ENCODE data around the gene MSN. TPM values are rescaled to one million over a fixed set of nuclear protein-coding genes. Genes with fewer than 3 reads are reported as not detected.

Gene MSN
- total RNA-seq, 1 donor from 2014 or later: 57.9 TPM

GRCh38 chrX:65741823-65742222 is 74.4 kb downstream of the MSN start:
- H3K4me1 ChIP-seq (ENCODE audit: control insufficient read depth in 3 of 3, insufficient read depth in 3 of 3, low read length in 3 of 3): no peaks in the 10 kb centered on the region
- no peak overlapping the region for H3K9ac ChIP-seq (ENCODE audit: low read depth in 1 of 3, low read length in 3 of 3)
- H3K36me3 ChIP-seq (ENCODE audit: control insufficient read depth in 3 of 3, insufficient read depth in 3 of 3, low read length in 3 of 3): peaks cover 27 to 38% (median 35%) of the 10 kb centered on the region in 3 donors
- no peaks in the 10 kb centered on the region for H3K9me3 ChIP-seq (ENCODE audit: control insufficient read depth in 3 of 3, low read length in 3 of 3)
- H3K27ac ChIP-seq (ENCODE audit: low read depth, low read length): no peak overlapping the region
- no peak overlapping the region for H3K4me3 ChIP-seq (ENCODE audit: low read length in 3 of 3)
- peaks cover 0 to 1% (median 0%) of the 10 kb centered on the region in 3 donors for H3K27me3 ChIP-seq (ENCODE audit: control insufficient read depth in 3 of 3, insufficient read depth in 3 of 3, low read length in 3 of 3)

GRCh38 chrX:65744965-65745364 is 77.5 kb downstream of the MSN start:
- peaks cover 8 to 12% (median 10%) of the 10 kb centered on the region in 3 donors for H3K36me3 ChIP-seq (ENCODE audit: control insufficient read depth in 3 of 3, insufficient read depth in 3 of 3, low read length in 3 of 3)
- no peaks in the 10 kb centered on the region for H3K9me3 ChIP-seq (ENCODE audit: control insufficient read depth in 3 of 3, low read length in 3 of 3)
- no peaks in the 10 kb centered on the region for H3K4me1 ChIP-seq (ENCODE audit: control insufficient read depth in 3 of 3, insufficient read depth in 3 of 3, low read length in 3 of 3)
- no peak overlapping the region for H3K9ac ChIP-seq (ENCODE audit: low read depth in 1 of 3, low read length in 3 of 3)
- no peak overlapping the region for H3K4me3 ChIP-seq (ENCODE audit: low read length in 3 of 3)
- H3K27ac ChIP-seq (ENCODE audit: low read depth, low read length): no peak overlapping the region
- H3K27me3 ChIP-seq (ENCODE audit: control insufficient read depth in 3 of 3, insufficient read depth in 3 of 3, low read length in 3 of 3): no peaks in the 10 kb centered on the region

GRCh38 chrX:65745427-65745826 is 78.0 kb downstream of the MSN start:
- H3K4me3 ChIP-seq (ENCODE audit: low read length in 3 of 3): no peak overlapping the region
- peaks cover 3 to 8% (median 7%) of the 10 kb centered on the region in 3 donors for H3K36me3 ChIP-seq (ENCODE audit: control insufficient read depth in 3 of 3, insufficient read depth in 3 of 3, low read length in 3 of 3)
- H3K27ac ChIP-seq (ENCODE audit: low read depth, low read length): no peak overlapping the region
- H3K4me1 ChIP-seq (ENCODE audit: control insufficient read depth in 3 of 3, insufficient read depth in 3 of 3, low read length in 3 of 3): no peaks in the 10 kb centered on the region
- no peak overlapping the region for H3K9ac ChIP-seq (ENCODE audit: low read depth in 1 of 3, low read length in 3 of 3)
- H3K27me3 ChIP-seq (ENCODE audit: control insufficient read depth in 3 of 3, insufficient read depth in 3 of 3, low read length in 3 of 3): no peaks in the 10 kb centered on the region
- no peaks in the 10 kb centered on the region for H3K9me3 ChIP-seq (ENCODE audit: control insufficient read depth in 3 of 3, low read length in 3 of 3)

DNA sequence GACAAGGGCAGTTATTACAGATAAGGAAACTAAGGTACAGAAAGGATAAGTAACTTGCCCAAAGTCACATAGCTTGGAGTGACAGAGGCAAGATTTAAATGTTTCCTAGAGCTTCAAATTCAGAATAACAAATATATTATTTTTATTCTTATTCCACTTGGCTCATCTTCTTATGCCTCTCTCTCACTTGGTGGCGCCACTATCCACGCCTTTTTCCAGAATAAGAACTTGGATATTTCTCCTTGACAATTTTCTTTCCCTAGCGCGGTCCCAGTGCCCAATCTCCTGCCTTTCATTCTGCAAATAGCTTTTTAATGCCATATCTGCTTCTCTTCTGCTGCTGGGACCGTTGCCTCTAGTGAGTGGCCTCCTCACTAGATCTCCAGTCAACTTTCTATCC is 78.5 kb downstream of the MSN start:
- Histone ChIP-seq H3K9ac (ENCODE audit: low read depth in 1 of 3, low read length in 3 of 3) (no peak overlapping the region), H3K27ac (ENCODE audit: low read depth, low read length) (no peak overlapping the region)

DNA sequence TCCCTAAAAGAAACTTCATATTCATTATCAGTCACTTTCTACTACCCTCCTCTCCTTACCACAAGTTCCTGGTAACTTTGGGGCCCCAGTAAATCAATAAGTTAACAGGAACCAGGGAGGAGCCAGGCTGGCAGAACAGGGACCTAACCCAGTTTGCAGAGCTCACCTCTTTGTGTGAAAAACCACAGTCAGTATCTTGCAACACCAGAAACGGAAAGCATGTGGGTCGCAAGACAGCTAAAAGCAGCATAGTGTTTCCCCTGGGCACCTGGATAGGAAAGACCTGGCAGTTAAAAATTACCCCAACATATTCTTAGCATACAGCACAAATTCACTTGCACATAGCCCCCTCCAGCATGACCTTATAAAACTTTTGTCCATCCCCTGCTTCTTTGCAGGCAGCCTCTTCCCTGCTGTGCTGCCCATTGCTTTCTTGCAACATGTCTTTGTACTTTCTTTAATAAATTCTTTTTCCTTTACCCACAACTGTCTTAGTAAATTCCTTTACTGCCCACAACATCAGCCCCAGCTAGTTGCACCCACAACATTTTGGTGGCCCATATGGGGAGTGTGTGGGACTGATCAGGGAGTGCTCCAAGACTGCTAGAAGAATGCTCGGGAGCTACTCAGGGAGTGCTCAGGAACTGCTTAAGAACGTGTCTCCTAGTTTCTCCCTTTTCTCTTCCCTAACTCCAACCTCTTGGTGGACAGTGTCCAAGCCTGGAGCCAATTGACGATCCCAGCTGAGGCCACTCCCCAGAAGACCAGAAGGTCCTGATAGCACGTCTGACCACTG is 83.4 kb downstream of the MSN start:
- Histone ChIP-seq H3K4me3 (ENCODE audit: low read length in 3 of 3) (no peak overlapping the region), H3K4me1 (ENCODE audit: control insufficient read depth in 3 of 3, insufficient read depth in 3 of 3, low read length in 3 of 3) (no peaks in the 10 kb centered on the region), H3K9ac (ENCODE audit: low read depth in 1 of 3, low read length in 3 of 3) (no peak overlapping the region), H3K27me3 (ENCODE audit: control insufficient read depth in 3 of 3, insufficient read depth in 3 of 3, low read length in 3 of 3) (no peaks in the 10 kb centered on the region), H3K27ac (ENCODE audit: low read depth, low read length) (no peak overlapping the region), H3K36me3 (ENCODE audit: control insufficient read depth in 3 of 3, insufficient read depth in 3 of 3, low read length in 3 of 3) (no peaks in the 10 kb centered on the region), H3K9me3 (ENCODE audit: control insufficient read depth in 3 of 3, low read length in 3 of 3) (peaks cover 0 to 3% (median 0%) of the 10 kb centered on the region in 3 donors)

More for the DNA sequence above, 78.5 kb downstream of the MSN start:
- H3K4me1 ChIP-seq (ENCODE audit: control insufficient read depth in 3 of 3, insufficient read depth in 3 of 3, low read length in 3 of 3): no peaks in the 10 kb centered on the region
- no peak overlapping the region for H3K4me3 ChIP-seq (ENCODE audit: low read length in 3 of 3)
- no peaks in the 10 kb centered on the region for H3K27me3 ChIP-seq (ENCODE audit: control insufficient read depth in 3 of 3, insufficient read depth in 3 of 3, low read length in 3 of 3)
- H3K36me3 ChIP-seq (ENCODE audit: control insufficient read depth in 3 of 3, insufficient read depth in 3 of 3, low read length in 3 of 3): peaks cover 0 to 4% (median 2%) of the 10 kb centered on the region in 3 donors
- H3K9me3 ChIP-seq (ENCODE audit: control insufficient read depth in 3 of 3, low read length in 3 of 3): no peaks in the 10 kb centered on the region

- Histone ChIP-seq H3K9ac (ENCODE audit: low read depth in 1 of 3, low read length in 3 of 3) (no peak overlapping the region), H3K9me3 (ENCODE audit: control insufficient read depth in 3 of 3, low read length in 3 of 3) (peaks cover 0 to 3% (median 0%) of the 10 kb centered on the region in 3 donors), H3K36me3 (ENCODE audit: control insufficient read depth in 3 of 3, insufficient read depth in 3 of 3, low read length in 3 of 3) (no peaks in the 10 kb centered on the region), H3K27me3 (ENCODE audit: control insufficient read depth in 3 of 3, insufficient read depth in 3 of 3, low read length in 3 of 3) (no peaks in the 10 kb centered on the region), H3K4me1 (ENCODE audit: control insufficient read depth in 3 of 3, insufficient read depth in 3 of 3, low read length in 3 of 3) (no peaks in the 10 kb centered on the region), H3K4me3 (ENCODE audit: low read length in 3 of 3) (no peak overlapping the region), H3K27ac (ENCODE audit: low read depth, low read length) (no peak overlapping the region)
These were observed 84.1 kb downstream of the MSN start for GRCh38 chrX:65751519-65751918.

DNA sequence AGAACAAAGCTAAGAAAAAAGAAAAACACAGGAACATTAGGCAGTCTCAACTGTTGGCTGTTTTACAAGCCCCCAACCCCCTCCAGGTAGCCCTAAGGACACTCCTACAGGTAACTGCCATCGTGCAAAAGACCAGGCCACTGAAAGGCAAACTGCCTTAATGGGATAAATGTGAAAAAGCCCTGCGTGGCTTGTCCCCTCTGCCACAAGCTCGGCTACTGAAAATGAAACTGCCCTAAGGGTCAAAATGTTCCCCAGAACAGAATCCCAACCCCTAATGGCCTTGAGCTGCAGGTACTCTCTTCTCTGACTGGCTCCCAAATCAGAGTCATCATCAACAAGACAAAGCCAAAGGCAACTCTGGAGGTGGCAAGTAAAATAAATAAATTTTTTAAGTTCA is 84.8 kb downstream of the MSN start:
- Histone ChIP-seq H3K9me3 (ENCODE audit: control insufficient read depth in 3 of 3, low read length in 3 of 3) (peaks cover 0 to 3% (median 0%) of the 10 kb centered on the region in 3 donors), H3K27me3 (ENCODE audit: control insufficient read depth in 3 of 3, insufficient read depth in 3 of 3, low read length in 3 of 3) (no peaks in the 10 kb centered on the region), H3K4me3 (ENCODE audit: low read length in 3 of 3) (no peak overlapping the region), H3K4me1 (ENCODE audit: control insufficient read depth in 3 of 3, insufficient read depth in 3 of 3, low read length in 3 of 3) (no peaks in the 10 kb centered on the region), H3K9ac (ENCODE audit: low read depth in 1 of 3, low read length in 3 of 3) (no peak overlapping the region), H3K36me3 (ENCODE audit: control insufficient read depth in 3 of 3, insufficient read depth in 3 of 3, low read length in 3 of 3) (no peaks in the 10 kb centered on the region), H3K27ac (ENCODE audit: low read depth, low read length) (no peak overlapping the region)

GRCh38 chrX:65755786-65756185 is 88.3 kb downstream of the MSN start:
- Histone ChIP-seq H3K4me3 (ENCODE audit: low read length in 3 of 3) (no peak overlapping the region), H3K9ac (ENCODE audit: low read depth in 1 of 3, low read length in 3 of 3) (no peak overlapping the region), H3K4me1 (ENCODE audit: control insufficient read depth in 3 of 3, insufficient read depth in 3 of 3, low read length in 3 of 3) (no peaks in the 10 kb centered on the region), H3K9me3 (ENCODE audit: control insufficient read depth in 3 of 3, low read length in 3 of 3) (peaks cover 0 to 3% (median 0%) of the 10 kb centered on the region in 3 donors), H3K27me3 (ENCODE audit: control insufficient read depth in 3 of 3, insufficient read depth in 3 of 3, low read length in 3 of 3) (no peaks in the 10 kb centered on the region), H3K36me3 (ENCODE audit: control insufficient read depth in 3 of 3, insufficient read depth in 3 of 3, low read length in 3 of 3) (no peaks in the 10 kb centered on the region), H3K27ac (ENCODE audit: low read depth, low read length) (no peak overlapping the region)

DNA sequence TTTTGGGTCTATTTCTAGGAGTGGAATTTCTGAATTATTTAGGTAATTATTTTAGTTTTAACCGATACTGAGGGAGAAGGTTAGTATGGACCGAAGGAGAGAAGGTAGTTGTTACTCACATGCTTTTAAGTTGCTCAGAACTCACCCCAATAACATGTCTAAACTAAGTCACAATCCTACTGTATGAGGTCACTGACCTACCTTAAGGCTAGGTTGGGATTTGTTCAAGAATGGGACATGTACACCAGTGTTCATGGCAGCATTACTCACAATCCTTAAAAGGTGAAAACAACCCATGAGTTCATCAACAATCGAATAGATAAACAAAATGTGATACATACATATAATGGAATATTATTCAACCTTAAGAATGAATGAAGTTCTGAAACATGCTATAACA is 90.5 kb downstream of the MSN start:
- no peak overlapping the region for H3K4me3 ChIP-seq (ENCODE audit: low read length in 3 of 3)
- no peak overlapping the region for H3K27ac ChIP-seq (ENCODE audit: low read depth, low read length)
- H3K4me1 ChIP-seq (ENCODE audit: control insufficient read depth in 3 of 3, insufficient read depth in 3 of 3, low read length in 3 of 3): no peaks in the 10 kb centered on the region
- H3K9me3 ChIP-seq (ENCODE audit: control insufficient read depth in 3 of 3, low read length in 3 of 3): peaks cover 0 to 3% (median 0%) of the 10 kb centered on the region in 3 donors
- no peak overlapping the region for H3K9ac ChIP-seq (ENCODE audit: low read depth in 1 of 3, low read length in 3 of 3)
- H3K27me3 ChIP-seq (ENCODE audit: control insufficient read depth in 3 of 3, insufficient read depth in 3 of 3, low read length in 3 of 3): no peaks in the 10 kb centered on the region
- no peaks in the 10 kb centered on the region for H3K36me3 ChIP-seq (ENCODE audit: control insufficient read depth in 3 of 3, insufficient read depth in 3 of 3, low read length in 3 of 3)

DNA sequence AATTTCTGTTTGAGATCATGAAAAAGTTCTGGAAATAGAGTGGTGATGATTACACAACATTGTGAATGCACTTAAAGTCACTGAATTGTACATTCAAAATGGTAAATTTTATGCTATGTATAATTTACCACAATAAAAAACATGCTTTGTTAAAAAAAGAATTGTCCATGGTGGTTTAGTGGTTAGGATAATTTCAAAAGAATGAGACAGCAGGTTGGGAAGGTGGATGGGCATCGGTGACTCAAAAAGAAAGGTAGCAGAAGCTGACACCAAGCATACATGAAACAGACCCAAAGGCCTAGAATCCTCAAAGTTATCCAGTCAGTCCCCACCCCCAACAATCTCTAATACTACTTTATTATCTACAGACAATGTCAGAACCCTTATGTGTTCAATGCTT is 91.1 kb downstream of the MSN start:
- H3K9me3 ChIP-seq (ENCODE audit: control insufficient read depth in 3 of 3, low read length in 3 of 3): peaks cover 0 to 3% (median 0%) of the 10 kb centered on the region in 3 donors
- no peaks in the 10 kb centered on the region for H3K27me3 ChIP-seq (ENCODE audit: control insufficient read depth in 3 of 3, insufficient read depth in 3 of 3, low read length in 3 of 3)
- no peaks in the 10 kb centered on the region for H3K36me3 ChIP-seq (ENCODE audit: control insufficient read depth in 3 of 3, insufficient read depth in 3 of 3, low read length in 3 of 3)
- H3K4me3 ChIP-seq (ENCODE audit: low read length in 3 of 3): no peak overlapping the region
- H3K27ac ChIP-seq (ENCODE audit: low read depth, low read length): no peak overlapping the region
- no peaks in the 10 kb centered on the region for H3K4me1 ChIP-seq (ENCODE audit: control insufficient read depth in 3 of 3, insufficient read depth in 3 of 3, low read length in 3 of 3)
- H3K9ac ChIP-seq (ENCODE audit: low read depth in 1 of 3, low read length in 3 of 3): no peak overlapping the region
